NCI-H510A treated with DMSO at 0.1 percent for 48 hours (cell line): Measurements from ENCODE around the gene PDGFD.

Experiments
- DNase-seq: peaks from one replicate; lab custom pipeline; 2025; lab: John Stamatoyannopoulos, UW

The PDGFD gene

DNA sequence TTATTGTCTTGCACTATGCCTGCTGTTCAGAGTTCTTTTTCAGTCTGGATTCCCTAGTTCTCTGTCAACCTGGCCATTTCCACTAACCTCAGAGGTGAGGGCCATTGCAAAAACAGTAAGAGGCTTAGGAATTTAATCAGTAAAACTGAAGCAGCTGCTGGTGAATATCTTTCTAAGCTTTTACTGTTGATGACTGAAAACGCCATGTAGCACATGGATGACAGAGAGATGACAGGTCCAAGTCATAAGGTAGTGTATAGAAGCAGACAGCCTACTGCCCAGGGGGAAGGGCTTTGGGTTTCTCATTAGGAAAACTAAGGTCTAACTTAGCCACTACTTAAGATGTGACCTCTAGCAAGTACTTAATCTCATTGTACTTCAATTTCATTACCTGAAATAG, 280.1 kb downstream of the PDGFD start:
- no peak for DNase-seq

DNA sequence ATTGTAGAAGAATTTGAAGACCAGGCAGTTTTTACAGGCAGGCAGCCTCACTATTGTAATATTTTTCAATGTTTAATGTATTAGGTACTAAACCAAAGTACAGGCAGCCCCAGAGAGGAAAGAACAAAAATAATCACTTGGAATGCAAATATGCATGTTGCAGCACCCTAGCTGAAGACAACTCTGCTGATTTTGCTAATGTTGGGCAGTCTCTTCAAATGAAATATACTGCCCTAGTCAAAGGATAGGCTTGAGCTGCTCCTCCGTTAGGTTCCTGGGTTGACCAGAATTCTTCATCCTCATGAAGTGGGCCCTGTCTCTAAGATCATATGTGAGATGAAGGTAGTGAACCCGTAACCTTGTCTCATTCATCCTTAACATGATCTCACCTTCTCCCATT, 280.7 kb downstream of the PDGFD start:
- DNase-seq, result no peak

- no peak for DNase-seq
These were observed 282.4 kb downstream of the PDGFD start for GRCh38 chr11:103881584-103881983.

DNA sequence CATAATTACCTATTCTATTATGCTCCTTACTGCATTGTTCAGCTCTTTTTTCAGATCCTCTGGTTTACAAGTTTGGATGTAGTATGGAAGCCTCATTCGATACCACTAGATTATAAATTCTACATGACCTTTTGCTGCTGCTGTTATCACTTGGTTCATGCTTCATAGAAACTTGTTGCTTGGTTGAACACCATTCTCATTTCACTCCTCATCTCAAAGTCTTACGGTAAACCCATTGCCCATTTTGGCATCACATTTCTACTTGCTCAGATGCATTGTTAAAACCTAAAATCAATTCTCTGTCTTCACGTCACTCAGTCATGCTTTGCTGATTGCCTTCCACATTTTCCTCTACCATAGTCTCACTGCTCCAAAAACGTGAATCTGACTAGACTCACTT, 283.0 kb downstream of the PDGFD start:
- no peak for DNase-seq

GRCh38 chr11:103878646-103879045, 285.3 kb downstream of the PDGFD start:
- no peak for DNase-seq

DNA sequence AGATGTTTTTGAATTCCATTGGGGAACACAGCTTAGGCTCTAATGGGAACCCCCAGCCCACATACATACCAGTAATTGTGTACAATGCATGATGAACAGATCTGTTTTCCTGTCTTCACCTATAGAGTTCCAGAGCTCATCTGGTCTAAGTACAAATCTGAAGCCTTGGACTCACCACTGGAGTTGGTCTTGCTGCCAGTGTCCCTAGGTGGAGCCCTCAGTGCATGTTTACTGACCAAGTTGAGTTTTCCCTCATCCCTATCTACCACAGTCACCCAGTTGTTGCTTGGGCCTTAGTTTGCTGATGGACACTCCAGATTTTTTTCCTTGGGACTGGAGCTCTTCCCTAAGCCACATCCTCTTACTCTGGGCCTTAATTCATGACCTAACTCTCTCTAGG, 286.7 kb downstream of the PDGFD start:
- peak; percentile 11 for DNase-seq

DNA sequence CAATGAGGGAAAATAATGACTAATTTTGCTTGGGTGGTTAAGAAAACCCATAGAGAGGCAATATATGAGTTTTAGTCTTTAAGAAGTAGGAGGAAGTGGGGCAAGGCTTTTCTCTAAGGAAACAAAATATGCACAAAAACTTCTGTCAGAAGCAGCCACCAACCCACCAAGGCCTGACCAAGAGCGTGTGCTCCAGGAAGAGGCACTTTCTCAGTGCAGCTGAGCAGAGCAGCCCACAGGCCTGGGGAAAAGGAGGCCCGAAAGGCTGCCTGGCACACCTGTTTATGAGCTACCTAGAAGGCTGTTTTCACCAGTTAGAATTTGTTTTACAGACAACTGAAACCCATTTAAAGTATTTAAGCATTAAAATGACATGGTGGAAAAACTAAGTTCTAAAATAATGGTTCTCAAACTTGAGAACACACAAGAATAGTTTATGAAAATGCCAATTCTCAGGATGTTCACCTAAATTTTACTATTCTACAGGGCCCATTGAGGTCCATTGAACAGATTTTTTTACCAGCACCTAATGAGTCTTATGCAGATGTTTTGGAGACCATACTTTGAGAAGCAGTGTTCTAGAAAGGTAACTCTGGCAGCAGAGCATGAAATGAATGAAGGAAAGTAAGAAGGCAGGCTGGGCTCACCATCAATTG, 288.0 kb downstream of the PDGFD start:
- no peak for DNase-seq

GRCh38 chr11:103872748-103873147, 291.2 kb downstream of the PDGFD start:
- DNase-seq, result no peak

DNA sequence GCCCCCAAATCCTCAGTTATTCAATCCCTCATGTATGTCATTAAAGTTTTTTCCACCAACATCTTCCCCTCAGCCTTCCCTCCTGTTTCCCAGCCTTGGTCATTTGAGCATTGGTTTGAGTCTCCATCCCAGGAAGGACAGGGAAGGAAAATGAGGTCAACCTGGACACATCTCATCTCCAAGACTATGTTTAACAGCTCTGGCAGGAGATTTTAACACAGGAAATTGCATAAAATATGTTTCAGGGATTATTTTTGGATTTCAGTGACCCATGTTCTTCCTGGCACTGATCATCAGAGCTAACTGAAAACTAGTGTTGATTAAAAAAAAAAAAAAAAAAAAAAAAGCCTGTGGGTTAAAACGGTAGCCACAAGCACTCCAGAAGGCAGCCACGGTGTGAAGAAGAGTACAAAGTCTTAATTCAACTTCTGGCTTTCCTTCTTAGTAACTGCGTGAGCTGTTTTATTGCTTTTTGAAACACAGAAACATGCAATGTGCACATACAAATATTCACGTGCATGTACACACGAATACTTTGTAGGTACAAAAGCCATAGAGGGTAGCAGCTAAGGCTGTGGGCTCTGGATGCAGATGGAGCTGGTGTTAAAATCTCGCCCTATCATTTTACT, 291.9 kb downstream of the PDGFD start:
- no peak for DNase-seq

DNA sequence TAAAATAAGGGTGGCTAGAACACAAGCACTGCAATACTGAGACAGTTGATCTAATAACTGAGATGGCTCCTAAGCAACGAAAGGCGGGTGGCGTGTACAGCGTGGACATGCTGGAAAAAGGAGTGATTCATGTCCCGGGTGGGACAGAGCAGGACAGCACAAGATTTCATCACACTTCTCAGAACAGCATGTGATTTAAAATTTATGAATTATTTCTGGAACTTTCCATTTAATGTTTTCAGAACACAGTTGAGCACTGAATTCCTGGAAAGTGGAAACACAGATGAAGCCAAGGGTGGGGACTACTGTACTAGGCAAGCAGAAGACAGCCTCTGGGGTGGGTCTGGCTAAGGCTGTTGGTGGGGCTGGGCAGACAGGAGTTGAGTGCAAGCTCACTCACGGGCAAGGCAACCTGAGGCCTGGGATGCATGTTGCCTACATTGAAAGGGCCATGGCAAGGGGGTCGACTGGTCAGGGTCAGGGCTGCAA, 293.1 kb downstream of the PDGFD start:
- DNase-seq, result no peak

- no peak for DNase-seq
These were observed 296.5 kb downstream of the PDGFD start for GRCh38 chr11:103867481-103867880.

GRCh38 chr11:103863497-103863896, 300.4 kb downstream of the PDGFD start:
- DNase-seq, result no peak

GRCh38 chr11:103862802-103863174, 301.2 kb downstream of the PDGFD start:
- DNase-seq, result no peak

GRCh38 chr11:103862094-103862801, 301.7 kb downstream of the PDGFD start:
- DNase-seq, result peak; percentile 37
